Stimulated activated CD4-positive, alpha-beta T cell treated with anti-CD3 and anti-CD28 coated beads, Interleukin-12 subunit alpha, Interleukin-12 subunit beta, amount 100 ng/mL, for 48 hours (primary cell): ENCODE measurements around the gene HOXB1.

Experiments used
- DNase-seq, 3 donors: peaks; one replicate each; pipeline ENCODE4 v3.0.0-alpha.2; 2020; ENCODE audit warnings: low read depth in 2 of 3, low spot score in 1 of 3

The HOXB1 gene

GRCh38 chr17:48555258-48556228 lies 24.7 kb upstream of the HOXB1 start:
- DNase-seq, result no peak

DNA sequence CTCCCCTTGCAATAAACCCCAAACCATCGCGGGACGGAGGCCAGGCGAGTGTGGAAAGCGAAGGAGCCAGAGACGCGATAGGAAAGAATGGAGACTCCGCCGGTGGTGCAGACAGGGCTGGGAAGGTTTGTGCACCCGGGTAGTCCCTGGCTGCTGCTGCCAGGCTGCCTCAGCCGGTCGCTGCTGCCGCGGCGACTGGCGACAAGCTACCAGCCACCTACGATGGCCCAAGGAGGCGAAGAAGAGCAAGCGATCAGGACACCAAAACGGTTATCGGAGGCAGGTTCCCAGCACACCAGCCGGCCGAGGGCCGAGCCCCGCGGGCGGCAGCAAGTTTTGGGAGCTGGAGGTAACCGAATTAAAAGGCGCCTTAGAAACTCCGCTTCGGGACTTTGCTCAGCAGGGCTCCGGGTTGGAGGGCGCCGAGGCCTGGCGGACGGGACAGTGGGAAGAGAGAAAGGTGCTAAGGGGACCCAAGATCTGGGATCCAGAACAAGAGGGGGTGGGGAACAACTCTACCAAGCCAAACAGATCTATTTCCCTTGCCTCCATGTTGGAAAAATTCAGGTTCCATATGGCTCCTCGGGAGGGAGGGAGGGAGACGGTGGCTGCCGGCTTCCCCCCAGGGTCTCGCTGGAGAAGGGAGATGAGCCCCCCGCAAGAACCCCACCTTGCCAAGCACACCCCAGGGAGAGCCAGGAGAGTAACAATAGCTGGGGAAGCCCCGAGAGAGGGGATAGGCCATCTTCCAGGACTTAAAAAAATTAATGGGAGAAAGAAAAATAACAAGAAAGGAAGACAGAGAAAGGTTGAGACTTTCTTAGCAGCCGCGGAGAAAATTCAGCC lies 23.8 kb upstream of the HOXB1 start:
- DNase-seq, result no peak

- DNase-seq, result no peak
Measured at GRCh38 chr17:48553826-48554225, 23.0 kb upstream of the HOXB1 start.

- no peak for DNase-seq
Measured at GRCh38 chr17:48553190-48553547, 22.4 kb upstream of the HOXB1 start.

GRCh38 chr17:48552466-48553189 lies 21.8 kb upstream of the HOXB1 start:
- DNase-seq, result no peak

- DNase-seq, result no peak
Measured at GRCh38 chr17:48551596-48552465, 21.0 kb upstream of the HOXB1 start.

DNA sequence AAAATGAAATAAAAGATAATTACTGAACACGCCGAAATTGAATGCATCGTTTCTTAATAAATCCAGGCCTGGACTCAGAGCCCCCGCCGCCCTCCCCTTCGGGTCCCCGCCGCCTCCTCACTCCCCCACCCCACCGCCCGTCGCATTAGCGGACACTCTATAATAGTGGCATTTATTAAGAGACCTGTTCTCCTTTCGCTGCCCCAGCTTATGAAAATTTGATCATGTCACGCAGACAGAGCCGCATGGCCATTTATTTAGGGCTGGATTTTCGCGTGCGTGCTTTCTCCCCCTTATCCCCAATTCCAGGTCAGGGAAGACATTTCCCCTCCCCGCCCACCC lies 20.4 kb upstream of the HOXB1 start:
- DNase-seq, result no peak

DNA sequence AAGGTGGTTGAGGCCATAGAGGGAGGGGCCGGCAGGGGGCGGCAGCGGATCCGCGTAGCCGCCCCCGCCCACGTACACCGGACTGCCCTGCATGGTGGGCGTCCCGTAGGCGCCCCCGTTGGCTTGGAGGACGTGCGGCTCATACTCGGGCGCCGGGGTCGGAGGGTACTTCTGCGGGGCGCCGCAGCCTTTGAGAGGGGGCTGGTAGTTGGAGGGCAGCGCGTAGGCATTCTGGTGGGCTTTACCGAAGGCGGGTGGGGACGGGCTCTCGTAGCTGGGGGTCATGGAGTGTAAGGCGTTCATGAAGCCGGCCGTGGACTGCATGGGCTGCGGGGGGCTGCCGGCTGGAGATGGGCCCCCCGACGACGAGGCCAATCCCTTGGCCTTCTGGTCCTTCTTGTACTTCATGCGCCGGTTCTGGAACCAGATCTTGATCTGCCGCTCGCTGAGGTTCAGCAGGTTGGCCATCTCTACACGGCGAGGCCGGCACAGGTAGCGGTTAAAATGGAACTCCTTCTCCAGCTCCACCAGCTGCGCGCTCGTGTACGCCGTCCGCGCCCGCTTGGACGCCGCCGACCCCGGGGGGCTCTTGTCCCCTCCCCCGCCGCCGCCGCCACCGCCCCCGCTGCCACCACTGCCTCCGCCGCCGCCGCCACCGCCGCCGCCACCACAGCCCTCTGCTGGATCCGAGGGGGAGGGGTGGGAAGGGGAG lies 19.8 kb upstream of the HOXB1 start:
- no peak for DNase-seq

DNA sequence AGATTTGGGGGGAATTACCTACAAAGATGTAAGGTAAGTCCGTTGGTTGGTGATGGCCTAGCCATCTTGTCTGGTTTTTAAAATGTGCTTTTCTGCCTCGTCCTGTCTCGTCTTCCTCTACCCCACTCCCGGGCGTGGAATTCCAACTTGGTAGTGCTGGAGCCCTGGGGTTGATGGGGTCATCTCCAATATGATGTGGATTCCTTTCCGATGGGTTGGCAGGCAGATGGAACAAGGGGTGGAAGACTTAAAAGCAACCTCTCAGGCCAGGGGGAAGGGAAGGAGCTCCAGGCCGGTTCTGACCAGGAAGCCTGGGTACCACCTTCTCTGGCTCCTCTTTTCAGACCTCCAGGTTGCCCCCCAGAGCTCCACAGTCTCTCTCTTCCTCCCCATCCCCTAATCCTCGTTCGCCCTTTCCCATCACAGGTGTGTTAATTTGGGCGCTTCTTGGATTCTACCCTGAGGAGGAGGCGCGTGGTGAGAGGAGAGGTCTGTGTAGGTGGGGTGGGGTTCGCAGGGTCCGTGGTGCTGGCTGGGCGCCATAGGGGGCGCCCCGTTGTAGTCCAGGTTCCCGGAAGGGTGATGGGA lies 19.2 kb upstream of the HOXB1 start:
- DNase-seq, result no peak

DNA sequence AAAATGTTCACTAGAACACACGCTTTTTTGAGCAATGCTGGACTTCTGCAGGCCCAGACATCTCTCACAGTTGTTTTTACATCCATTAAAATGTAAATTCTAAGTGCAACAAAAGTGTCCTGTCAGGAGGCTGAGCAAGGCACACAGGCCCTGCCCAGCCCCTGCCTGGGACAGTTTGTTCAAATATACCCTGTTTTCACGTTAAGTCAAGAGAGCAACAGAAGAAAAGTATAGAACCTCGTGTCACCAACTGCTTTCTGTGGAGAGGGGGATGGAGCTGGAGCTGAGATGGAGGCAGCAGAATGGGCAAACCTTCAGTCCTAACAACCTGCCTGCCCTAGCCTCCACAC lies 18.4 kb upstream of the HOXB1 start:
- DNase-seq, result no peak

- DNase-seq, result no peak
Measured at GRCh38 chr17:48548523-48549280, 17.9 kb upstream of the HOXB1 start.

GRCh38 chr17:48547808-48548522 lies 17.2 kb upstream of the HOXB1 start:
- DNase-seq, result peak in 1 of 3 donors; percentile 27

DNA sequence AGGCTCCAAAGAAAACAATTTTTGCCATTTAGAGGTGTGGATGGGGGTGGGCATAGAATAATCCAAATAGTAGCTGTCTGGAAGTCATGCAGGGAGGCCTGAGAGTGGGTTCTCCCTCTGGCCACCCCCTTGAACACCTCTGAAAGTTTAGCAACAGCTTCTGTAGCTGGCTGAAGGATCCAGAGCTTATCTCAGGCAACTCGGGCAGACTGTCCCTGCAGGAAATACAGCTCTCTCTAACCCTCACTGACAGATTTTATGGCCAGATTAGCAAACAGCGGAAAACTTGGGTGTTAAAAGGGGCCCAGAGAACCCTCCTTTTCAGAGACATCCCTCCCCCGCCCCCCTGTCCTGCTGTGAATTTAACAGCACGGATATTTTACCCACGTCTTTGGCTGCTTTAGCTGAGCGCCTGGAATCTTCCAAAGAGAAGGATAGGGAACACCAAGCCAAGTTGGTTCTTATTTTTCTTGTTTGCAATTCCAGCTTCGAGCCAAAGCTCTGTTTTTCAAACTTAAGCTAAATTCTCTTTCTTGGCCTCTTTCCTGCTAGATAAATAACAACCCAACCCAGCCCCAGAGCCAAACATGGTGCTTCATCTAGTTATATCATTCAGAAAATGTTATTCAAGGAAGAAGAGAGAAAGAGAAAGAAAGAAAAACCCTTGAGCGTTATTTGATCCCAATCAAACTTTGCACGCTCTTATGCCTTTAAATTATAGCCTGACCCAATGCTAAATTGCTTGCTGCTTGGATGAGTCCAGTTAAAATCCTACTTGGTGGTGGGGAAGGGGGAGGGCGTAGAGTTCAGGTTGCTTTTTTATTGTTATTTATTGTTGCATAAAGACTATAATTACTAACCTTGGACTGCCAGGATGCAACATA lies 16.4 kb upstream of the HOXB1 start:
- DNase-seq, result no peak

GRCh38 chr17:48546137-48546923 lies 15.5 kb upstream of the HOXB1 start:
- no peak for DNase-seq

DNA sequence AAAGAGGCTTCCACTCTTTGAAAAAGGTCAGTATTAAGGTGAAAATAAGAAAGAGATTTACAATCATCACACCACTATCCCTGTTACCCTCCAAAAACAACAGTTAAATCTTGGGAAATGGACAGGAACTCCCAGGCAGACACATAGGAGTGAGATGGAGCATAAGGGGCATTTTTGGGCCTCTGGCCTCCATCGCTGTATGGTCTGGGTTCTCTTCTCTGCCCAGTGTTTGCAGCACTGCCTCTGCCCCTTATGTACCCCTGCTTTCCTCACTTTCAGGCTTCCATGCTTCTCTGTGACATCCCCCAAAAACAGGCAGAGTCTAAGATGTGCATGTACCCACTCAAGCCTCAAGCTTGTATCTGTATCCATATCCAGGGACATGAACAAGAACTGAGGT lies 14.7 kb upstream of the HOXB1 start:
- DNase-seq, result no peak

- DNase-seq, result no peak
Measured at GRCh38 chr17:48545022-48545375, 14.2 kb upstream of the HOXB1 start, which contains the start of gene HOXB2. TSS of gene HOXB2 (minus strand) at chr17:48545109. CDS start at chr17:48544911, 198 bp downstream.
